KOPT-K1 (cell line): ENCODE results near the gene ZNRF3.
"Not testable (repeated sequence)": the region's sequence is repeated elsewhere in the genome, so short reads cannot be mapped to it uniquely, and the experiment has no call there.

Source experiments
- H3K27ac ChIP-seq: fragments of 200-600 bp; sonication (generic); 2 replicates; pipeline ENCODE4 v1.5.1; 2016; ENCODE audit warnings: antibody characterized with exemption, mild to moderate bottlenecking, low read depth, low read length; ENCODE audit not compliant: poor library complexity, severe bottlenecking
- H3K36me3 ChIP-seq: fragments of 200-600 bp; sonication (generic); 2 replicates; pipeline ENCODE4 v1.5.1; 2017; ENCODE audit warnings: antibody characterized with exemption, mild to moderate bottlenecking, low read length, moderate library complexity; ENCODE audit not compliant: insufficient read depth
- H3K9me3 ChIP-seq: fragments of 200-600 bp; sonication (generic); 2 replicates; pipeline ENCODE4 v1.5.1; 2017; ENCODE audit warnings: antibody characterized with exemption, low read length, mild to moderate bottlenecking; ENCODE audit not compliant: insufficient read depth, poor library complexity, severe bottlenecking

ZNRF3 gene

GRCh38 chr22:28873183-28873963 is 10.0 kb upstream of the ZNRF3 start:
- Histone ChIP-seq H3K36me3 (no peaks in the 10 kb centered on the region), H3K27ac (no peak overlapping the region), H3K9me3 (no peaks in the 10 kb centered on the region)

- Histone ChIP-seq H3K9me3 (no peaks in the 10 kb centered on the region), H3K36me3 (no peaks in the 10 kb centered on the region), H3K27ac (no peak overlapping the region)
Measured at GRCh38 chr22:28874061-28874460, 9.3 kb upstream of the ZNRF3 start.

GRCh38 chr22:28874811-28875320 is 8.5 kb upstream of the ZNRF3 start:
- no peak overlapping the region for H3K27ac ChIP-seq
- H3K36me3 ChIP-seq, result no peaks in the 10 kb centered on the region
- no peaks in the 10 kb centered on the region for H3K9me3 ChIP-seq

GRCh38 chr22:28882545-28882877 is 861 bp upstream of the ZNRF3 start:
- Histone ChIP-seq H3K9me3 (peaks cover 6% of the 10 kb centered on the region), H3K36me3 (no peaks in the 10 kb centered on the region), H3K27ac (no peak overlapping the region)

GRCh38 chr22:28883657-28883916 is 215 bp downstream of the ZNRF3 start:
- Histone ChIP-seq H3K27ac (no peak overlapping the region), H3K36me3 (no peaks in the 10 kb centered on the region), H3K9me3 (peaks cover 6% of the 10 kb centered on the region)

- Histone ChIP-seq H3K27ac (no peak overlapping the region), H3K9me3 (peaks cover 6% of the 10 kb centered on the region), H3K36me3 (no peaks in the 10 kb centered on the region)
Measured at GRCh38 chr22:28883917-28884746, 760 bp downstream of the ZNRF3 start.

- H3K9me3 ChIP-seq, result peaks cover 6% of the 10 kb centered on the region
- H3K36me3 ChIP-seq, result no peaks in the 10 kb centered on the region
- no peak overlapping the region for H3K27ac ChIP-seq
Measured at GRCh38 chr22:28884747-28885350, 1.5 kb downstream of the ZNRF3 start.

GRCh38 chr22:28885939-28886338 is 2.6 kb downstream of the ZNRF3 start:
- H3K36me3 ChIP-seq, result no peaks in the 10 kb centered on the region
- no peak overlapping the region for H3K27ac ChIP-seq
- peaks cover 6% of the 10 kb centered on the region for H3K9me3 ChIP-seq

- H3K36me3 ChIP-seq, H3K27ac ChIP-seq, H3K9me3 ChIP-seq: not testable (repeated sequence)
Measured at GRCh38 chr22:28886679-28887078, 3.3 kb downstream of the ZNRF3 start.

GRCh38 chr22:28887725-28888459 is 4.5 kb downstream of the ZNRF3 start:
- Histone ChIP-seq H3K27ac (no peak overlapping the region), H3K9me3 (peaks cover 2% of the 10 kb centered on the region), H3K36me3 (no peaks in the 10 kb centered on the region)

- Histone ChIP-seq H3K36me3 (no peaks in the 10 kb centered on the region), H3K9me3 (no peaks in the 10 kb centered on the region), H3K27ac (no peak overlapping the region)
Measured at GRCh38 chr22:28889478-28890024, 6.2 kb downstream of the ZNRF3 start.

GRCh38 chr22:28891156-28891733 is 7.9 kb downstream of the ZNRF3 start:
- Histone ChIP-seq H3K36me3 (no peaks in the 10 kb centered on the region), H3K9me3 (no peaks in the 10 kb centered on the region), H3K27ac (no peak overlapping the region)

- no peaks in the 10 kb centered on the region for H3K36me3 ChIP-seq
- no peak overlapping the region for H3K27ac ChIP-seq
- H3K9me3 ChIP-seq, result no peaks in the 10 kb centered on the region
Measured at GRCh38 chr22:28892175-28892731, 8.9 kb downstream of the ZNRF3 start.

- Histone ChIP-seq H3K36me3 (no peaks in the 10 kb centered on the region), H3K27ac (no peak overlapping the region), H3K9me3 (no peaks in the 10 kb centered on the region)
Measured at GRCh38 chr22:28893810-28894209, 10.4 kb downstream of the ZNRF3 start.
